Nephron progenitor cell (in vitro differentiated cells): ENCODE results near the gene PKMYT1.

Source experiments
- DNase-seq: peaks from one replicate; pipeline ENCODE4 v3.0.0; 2021
- H3K27ac Mint-ChIP-seq: 2 replicates; pipeline ENCODE4 v1.8.0; 2021; ENCODE audit warnings: mild to moderate bottlenecking, moderate library complexity, mixed read lengths
- H3K27me3 Mint-ChIP-seq: 2 replicates; pipeline ENCODE4 v1.8.0; 2021; ENCODE audit warnings: mild to moderate bottlenecking, low read depth, mixed read lengths; ENCODE audit not compliant: poor library complexity
- H3K36me3 Mint-ChIP-seq: 2 replicates; pipeline ENCODE4 v1.8.0; 2021; ENCODE audit warnings: low read depth, mixed read lengths
- H3K4me1 Mint-ChIP-seq: 2 replicates; pipeline ENCODE4 v1.8.0; 2021; ENCODE audit warnings: mixed read lengths
- H3K4me3 Mint-ChIP-seq: 2 replicates; pipeline ENCODE4 v1.8.0; 2021; ENCODE audit warnings: mild to moderate bottlenecking, moderate library complexity, mixed read lengths
- H3K9me3 Mint-ChIP-seq: 2 replicates; pipeline ENCODE4 v1.8.0; 2021; ENCODE audit warnings: mild to moderate bottlenecking, moderate library complexity, mixed read lengths
- TF ChIP-seq, protein P1 (sequence below): fragments of 200-600 bp; sonication (generic); IDR thresholded peaks from 2 replicates; pipeline ENCODE4 v1.5.0; 2021; ENCODE audit warnings: antibody characterized with exemption

Gene PKMYT1

DNA sequence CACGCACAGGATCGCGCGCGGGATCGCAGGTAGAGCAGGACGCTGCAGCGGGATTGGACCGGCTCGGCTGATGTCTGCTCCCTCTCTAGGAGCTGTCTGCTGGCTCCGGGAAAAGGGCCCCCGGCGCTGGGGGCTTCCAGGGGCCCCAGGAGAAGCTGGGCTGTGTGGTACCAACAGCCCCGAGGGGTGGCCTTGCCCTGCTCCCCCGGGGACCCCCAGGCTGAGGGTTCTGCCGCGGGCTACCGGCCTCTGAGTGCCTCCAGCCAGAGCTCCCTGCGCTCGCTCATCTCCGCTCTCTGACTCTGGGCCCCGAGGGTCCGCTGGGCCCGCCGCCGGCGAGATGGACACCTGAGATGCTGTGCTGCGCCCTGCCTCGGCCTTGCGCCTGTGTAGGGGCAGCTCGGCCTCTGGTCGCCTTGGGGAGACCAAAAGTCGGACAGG lies 12.5 kb downstream of the PKMYT1 start:
- DNase-seq, result no peak
- H3K36me3 Mint-ChIP-seq, result no peaks in the 10 kb centered on the region
- peaks cover 16% of the 10 kb centered on the region for H3K27me3 Mint-ChIP-seq
- H3K4me1 Mint-ChIP-seq, result peaks cover 31% of the 10 kb centered on the region
- H3K27ac Mint-ChIP-seq, result no peak overlapping the region
- TF ChIP-seq, protein P1, sequence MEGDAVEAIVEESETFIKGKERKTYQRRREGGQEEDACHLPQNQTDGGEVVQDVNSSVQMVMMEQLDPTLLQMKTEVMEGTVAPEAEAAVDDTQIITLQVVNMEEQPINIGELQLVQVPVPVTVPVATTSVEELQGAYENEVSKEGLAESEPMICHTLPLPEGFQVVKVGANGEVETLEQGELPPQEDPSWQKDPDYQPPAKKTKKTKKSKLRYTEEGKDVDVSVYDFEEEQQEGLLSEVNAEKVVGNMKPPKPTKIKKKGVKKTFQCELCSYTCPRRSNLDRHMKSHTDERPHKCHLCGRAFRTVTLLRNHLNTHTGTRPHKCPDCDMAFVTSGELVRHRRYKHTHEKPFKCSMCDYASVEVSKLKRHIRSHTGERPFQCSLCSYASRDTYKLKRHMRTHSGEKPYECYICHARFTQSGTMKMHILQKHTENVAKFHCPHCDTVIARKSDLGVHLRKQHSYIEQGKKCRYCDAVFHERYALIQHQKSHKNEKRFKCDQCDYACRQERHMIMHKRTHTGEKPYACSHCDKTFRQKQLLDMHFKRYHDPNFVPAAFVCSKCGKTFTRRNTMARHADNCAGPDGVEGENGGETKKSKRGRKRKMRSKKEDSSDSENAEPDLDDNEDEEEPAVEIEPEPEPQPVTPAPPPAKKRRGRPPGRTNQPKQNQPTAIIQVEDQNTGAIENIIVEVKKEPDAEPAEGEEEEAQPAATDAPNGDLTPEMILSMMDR, result no peak
- no peak overlapping the region for H3K4me3 Mint-ChIP-seq
- no peaks in the 10 kb centered on the region for H3K9me3 Mint-ChIP-seq

DNA sequence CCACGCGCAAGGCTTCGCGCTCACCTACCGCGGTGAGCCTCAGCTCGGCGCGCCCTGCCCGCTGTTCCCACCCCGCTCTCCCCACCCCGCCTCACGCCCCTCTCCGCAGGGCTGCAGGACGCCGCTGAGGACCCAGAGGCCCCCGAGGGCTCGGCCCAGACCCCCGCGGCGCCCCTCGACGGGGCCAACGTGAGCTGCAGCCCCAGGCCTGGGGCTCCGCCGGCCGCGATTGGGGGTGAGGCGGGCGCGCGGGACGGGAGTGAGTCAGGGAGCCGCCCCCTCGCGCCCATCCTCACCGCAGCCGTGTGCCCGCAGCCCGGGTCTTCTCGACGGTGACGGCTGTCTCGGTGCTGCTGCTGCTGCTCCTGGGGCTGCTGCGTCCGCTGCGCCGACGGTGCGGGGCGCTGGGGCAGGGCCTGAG lies 13.0 kb downstream of the PKMYT1 start:
- Mint-ChIP-seq H3K36me3 (no peaks in the 10 kb centered on the region), H3K27ac (no peak overlapping the region), H3K9me3 (no peaks in the 10 kb centered on the region), H3K4me3 (no peak overlapping the region), H3K4me1 (peaks cover 26% of the 10 kb centered on the region), H3K27me3 (peaks cover 16% of the 10 kb centered on the region)
- no peak for DNase-seq
- TF ChIP-seq, protein P1, result no peak

DNA sequence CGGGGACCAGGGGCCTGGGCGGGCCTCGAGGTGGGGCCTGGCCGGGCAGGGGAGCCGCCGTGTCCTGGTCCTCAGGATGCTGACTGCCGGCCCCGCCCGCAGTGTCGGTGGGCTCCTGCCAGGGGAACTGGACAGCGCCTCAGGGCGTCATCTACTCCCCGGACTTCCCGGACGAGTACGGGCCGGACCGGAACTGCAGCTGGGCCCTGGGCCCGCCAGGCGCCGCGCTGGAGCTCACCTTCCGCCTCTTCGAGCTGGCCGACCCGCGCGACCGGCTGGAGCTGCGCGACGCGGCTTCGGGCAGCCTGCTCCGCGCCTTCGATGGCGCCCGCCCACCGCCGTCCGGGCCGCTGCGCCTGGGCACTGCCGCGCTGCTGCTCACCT lies 13.4 kb downstream of the PKMYT1 start:
- Mint-ChIP-seq H3K4me3 (no peak overlapping the region), H3K27ac (no peak overlapping the region), H3K27me3 (peaks cover 20% of the 10 kb centered on the region), H3K4me1 (peaks cover 22% of the 10 kb centered on the region), H3K9me3 (no peaks in the 10 kb centered on the region), H3K36me3 (no peaks in the 10 kb centered on the region)
- TF ChIP-seq, protein P1, result no peak
- no peak for DNase-seq

DNA sequence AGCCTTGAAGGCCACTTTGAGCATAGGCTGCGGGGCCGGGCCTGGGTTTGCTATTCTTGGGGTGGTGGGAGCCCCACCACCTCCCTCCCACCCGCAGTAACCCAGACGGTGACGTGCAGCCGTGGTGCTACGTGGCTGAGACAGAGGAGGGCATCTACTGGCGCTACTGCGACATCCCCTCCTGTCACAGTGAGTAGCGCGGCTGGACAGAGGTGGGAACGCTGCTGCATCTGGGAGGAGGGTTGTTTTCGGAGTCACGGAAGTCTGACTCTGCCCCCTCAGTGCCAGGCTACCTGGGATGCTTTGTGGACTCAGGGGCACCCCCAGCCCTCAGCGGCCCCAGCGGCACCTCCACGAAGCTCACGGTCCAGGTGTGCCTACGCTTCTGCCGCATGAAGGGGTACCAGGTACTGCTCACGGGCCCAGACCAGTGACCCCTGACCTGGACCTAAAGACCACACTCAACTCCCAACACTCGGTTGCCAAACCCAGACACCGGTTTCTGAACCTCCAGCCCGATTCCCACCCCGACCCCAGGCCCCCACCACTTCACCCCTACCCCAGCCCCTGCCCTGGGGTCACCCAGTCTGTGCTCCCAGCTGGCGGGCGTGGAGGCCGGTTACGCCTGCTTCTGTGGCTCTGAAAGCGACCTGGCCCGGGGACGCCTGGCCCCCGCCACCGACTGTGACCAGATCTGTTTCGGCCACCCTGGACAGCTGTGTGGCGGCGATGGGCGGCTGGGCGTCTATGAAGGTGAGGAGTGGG lies 14.0 kb downstream of the PKMYT1 start:
- Mint-ChIP-seq H3K4me3 (no peak overlapping the region), H3K36me3 (no peaks in the 10 kb centered on the region), H3K4me1 (peaks cover 21% of the 10 kb centered on the region), H3K9me3 (no peaks in the 10 kb centered on the region), H3K27ac (no peak overlapping the region), H3K27me3 (peaks cover 23% of the 10 kb centered on the region)
- TF ChIP-seq, protein P1, result no peak
- DNase-seq, result no peak

DNA sequence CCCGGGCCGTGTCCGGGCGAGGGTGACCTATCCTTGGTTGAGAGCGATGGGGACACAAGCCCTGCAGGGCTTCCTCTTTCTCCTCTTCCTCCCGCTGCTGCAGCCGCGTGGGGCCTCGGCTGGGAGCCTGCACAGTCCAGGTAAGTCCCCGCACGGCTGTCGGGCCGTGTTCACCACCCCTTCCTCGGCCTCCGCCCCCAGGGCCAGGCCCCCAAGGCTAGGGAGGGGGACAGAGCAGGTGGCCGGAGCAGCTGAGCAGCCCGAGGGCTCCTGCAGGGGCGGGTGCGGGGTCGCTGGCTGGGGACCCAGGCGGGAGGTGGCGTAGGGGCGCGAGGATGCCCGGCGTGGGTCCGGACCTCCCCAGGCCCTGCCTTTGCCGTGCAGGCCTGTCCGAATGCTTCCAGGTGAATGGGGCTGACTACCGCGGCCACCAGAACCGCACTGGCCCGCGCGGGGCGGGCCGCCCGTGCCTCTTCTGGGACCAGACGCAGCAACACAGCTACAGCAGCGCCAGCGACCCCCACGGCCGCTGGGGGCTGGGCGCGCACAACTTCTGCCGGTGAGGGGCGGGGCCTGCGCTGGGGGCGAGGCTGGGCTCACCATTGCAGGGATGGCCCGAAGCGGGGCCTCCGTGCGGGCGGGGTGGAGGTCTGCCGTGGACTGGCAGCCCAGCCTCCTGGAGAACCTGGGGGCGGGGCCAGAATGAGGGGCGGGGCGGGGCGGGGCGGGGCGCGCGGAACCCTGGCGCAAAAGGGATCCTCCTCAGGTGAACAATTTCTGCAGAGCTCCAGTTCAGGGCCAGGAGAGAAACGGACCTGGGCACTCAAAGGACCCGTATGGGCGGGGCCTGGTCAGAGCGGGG lies 15.5 kb downstream of the PKMYT1 start:
- Mint-ChIP-seq H3K9me3 (no peaks in the 10 kb centered on the region), H3K36me3 (no peaks in the 10 kb centered on the region), H3K4me1 (peaks cover 14% of the 10 kb centered on the region), H3K27me3 (peaks cover 23% of the 10 kb centered on the region), H3K27ac (no peak overlapping the region), H3K4me3 (peak overlapping the region; percentile 87)
- TF ChIP-seq, protein P1, result no peak
- DNase-seq, result peak; percentile 94
